SH-SY5Y (cell line): ENCODE measurements around the gene CD3D.

ENCODE experiments used
- GATA2 ChIP-seq: IDR thresholded peaks from 2 replicates; pipeline ENCODE4 v1.6.1; 2011; ENCODE audit warnings: mild to moderate bottlenecking, low read depth, low read length
- GATA3 ChIP-seq: IDR thresholded peaks from 2 replicates; pipeline ENCODE4 v1.6.1; 2011; ENCODE audit warnings: low read depth, mild to moderate bottlenecking, low read length, moderate library complexity

DNA sequence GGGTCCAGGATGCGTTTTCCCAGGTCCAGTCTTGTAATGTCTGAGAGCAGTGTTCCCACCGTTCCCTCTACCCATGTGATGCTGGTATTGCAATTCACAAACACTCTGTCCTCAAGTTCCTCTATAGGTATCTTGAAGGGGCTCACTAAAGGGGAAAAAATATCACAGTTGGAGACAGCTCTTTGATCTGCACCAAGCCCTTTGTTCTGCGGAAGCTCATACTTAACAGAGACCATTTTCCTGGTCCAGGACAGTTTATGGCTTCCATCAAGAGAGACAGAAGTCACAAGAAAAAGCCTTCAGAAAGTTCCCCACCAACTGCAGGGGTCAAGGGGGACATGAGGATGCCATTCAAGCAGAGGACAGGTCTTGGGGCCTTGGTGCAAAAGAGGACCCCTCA, 2.1 kb downstream of the CD3D start:
- TF ChIP-seq GATA2, result no peak
- TF ChIP-seq GATA3, result no peak
